Stimulated activated CD8-positive, alpha-beta memory T cell treated with anti-CD3 and anti-CD28 coated beads, Interleukin-7, amount 100 ng/mL, for 24 hours (primary cell): ENCODE data around the gene RPL6.

Experiments
- DNase-seq: peaks from one replicate; pipeline ENCODE4 v3.0.0-alpha.2; 2020; ENCODE audit warnings: low read depth

The RPL6 gene

GRCh38 chr12:112380663-112381405 lies 28.6 kb downstream of the RPL6 start:
- DNase-seq = no peak

GRCh38 chr12:112375105-112375504 lies 34.3 kb downstream of the RPL6 start:
- no peak for DNase-seq

- no peak for DNase-seq
These were observed 35.2 kb downstream of the RPL6 start for GRCh38 chr12:112374166-112374740.

- no peak for DNase-seq
These were observed 38.4 kb downstream of the RPL6 start for GRCh38 chr12:112370868-112371510.

GRCh38 chr12:112370199-112370598 lies 39.2 kb downstream of the RPL6 start:
- DNase-seq = no peak

GRCh38 chr12:112368856-112369255 lies 40.5 kb downstream of the RPL6 start:
- no peak for DNase-seq

- no peak for DNase-seq
These were observed 41.4 kb downstream of the RPL6 start for GRCh38 chr12:112367965-112368364.

- no peak for DNase-seq
These were observed 47.1 kb downstream of the RPL6 start for GRCh38 chr12:112362310-112362709.

- DNase-seq = no peak
These were observed 48.1 kb downstream of the RPL6 start for GRCh38 chr12:112361271-112361670.

- no peak for DNase-seq
These were observed 50.1 kb downstream of the RPL6 start for GRCh38 chr12:112359290-112359689.

GRCh38 chr12:112357214-112357613 lies 52.2 kb downstream of the RPL6 start:
- DNase-seq = no peak
